GM21423 (cell line): ENCODE measurements around the gene CCDC7.
"Not testable (repeated sequence)": the region's sequence is repeated elsewhere in the genome, so short reads cannot be mapped to it uniquely, and the experiment has no call there.

ENCODE experiments used
- ATAC-seq: cut with Tn5 transposase; IDR thresholded peaks from one replicate; pipeline ENCODE4 v1.9.1; 2021; ENCODE audit warnings: mild to moderate bottlenecking, moderate library complexity; ENCODE audit not compliant: unreplicated experiment

Gene CCDC7

GRCh38 chr10:32548208-32548607 lies 102.3 kb downstream of the CCDC7 start:
- ATAC-seq = no peak

GRCh38 chr10:32556783-32557395 lies 110.9 kb downstream of the CCDC7 start:
- no peak for ATAC-seq

GRCh38 chr10:32562695-32563094 lies 116.8 kb downstream of the CCDC7 start:
- ATAC-seq = not testable (repeated sequence)

- ATAC-seq = no peak
Observed at GRCh38 chr10:32577448-32577847, 131.5 kb downstream of the CCDC7 start.

- ATAC-seq = no peak
Observed at GRCh38 chr10:32582946-32583345, 137.0 kb downstream of the CCDC7 start.

GRCh38 chr10:32598022-32598421 lies 152.1 kb downstream of the CCDC7 start:
- ATAC-seq = not testable (repeated sequence)

GRCh38 chr10:32600317-32600716 lies 154.4 kb downstream of the CCDC7 start:
- ATAC-seq = no peak

- not testable (repeated sequence) for ATAC-seq
Observed at GRCh38 chr10:32601562-32601961, 155.6 kb downstream of the CCDC7 start.

- no peak for ATAC-seq
Observed at GRCh38 chr10:32605787-32606186, 159.8 kb downstream of the CCDC7 start.

GRCh38 chr10:32610543-32610942 lies 164.6 kb downstream of the CCDC7 start:
- not testable (repeated sequence) for ATAC-seq

GRCh38 chr10:32616438-32616837 lies 170.5 kb downstream of the CCDC7 start:
- ATAC-seq = no peak

GRCh38 chr10:32618482-32618881 lies 172.5 kb downstream of the CCDC7 start:
- no peak for ATAC-seq

GRCh38 chr10:32621969-32622368 lies 176.0 kb downstream of the CCDC7 start:
- no peak for ATAC-seq

GRCh38 chr10:32622409-32622808 lies 176.5 kb downstream of the CCDC7 start:
- no peak for ATAC-seq

GRCh38 chr10:32627183-32627582 lies 181.2 kb downstream of the CCDC7 start:
- ATAC-seq = no peak

GRCh38 chr10:32629910-32630309 lies 184.0 kb downstream of the CCDC7 start:
- ATAC-seq = no peak

- ATAC-seq = no peak
Observed at GRCh38 chr10:32646535-32646934, 200.6 kb downstream of the CCDC7 start.

- ATAC-seq = peak; percentile 63
Observed at GRCh38 chr10:32650246-32650655, 204.3 kb downstream of the CCDC7 start.

GRCh38 chr10:32657430-32657829 lies 211.5 kb downstream of the CCDC7 start:
- not testable (repeated sequence) for ATAC-seq

- no peak for ATAC-seq
Observed at GRCh38 chr10:32661346-32661745, 215.4 kb downstream of the CCDC7 start.

- no peak for ATAC-seq
Observed at GRCh38 chr10:32680803-32681557, 235.0 kb downstream of the CCDC7 start.

- no peak for ATAC-seq
Observed at GRCh38 chr10:32684291-32684690, 238.4 kb downstream of the CCDC7 start.
